ENCODE data around the gene NLRP1. TPM values are rescaled to one million over a fixed set of nuclear protein-coding genes. Genes with fewer than 3 reads are reported as not detected.

NLRP1 gene
- total and polyA plus RNA-seq, 4 donors, result 116 to 432 (median 250) TPM

DNA sequence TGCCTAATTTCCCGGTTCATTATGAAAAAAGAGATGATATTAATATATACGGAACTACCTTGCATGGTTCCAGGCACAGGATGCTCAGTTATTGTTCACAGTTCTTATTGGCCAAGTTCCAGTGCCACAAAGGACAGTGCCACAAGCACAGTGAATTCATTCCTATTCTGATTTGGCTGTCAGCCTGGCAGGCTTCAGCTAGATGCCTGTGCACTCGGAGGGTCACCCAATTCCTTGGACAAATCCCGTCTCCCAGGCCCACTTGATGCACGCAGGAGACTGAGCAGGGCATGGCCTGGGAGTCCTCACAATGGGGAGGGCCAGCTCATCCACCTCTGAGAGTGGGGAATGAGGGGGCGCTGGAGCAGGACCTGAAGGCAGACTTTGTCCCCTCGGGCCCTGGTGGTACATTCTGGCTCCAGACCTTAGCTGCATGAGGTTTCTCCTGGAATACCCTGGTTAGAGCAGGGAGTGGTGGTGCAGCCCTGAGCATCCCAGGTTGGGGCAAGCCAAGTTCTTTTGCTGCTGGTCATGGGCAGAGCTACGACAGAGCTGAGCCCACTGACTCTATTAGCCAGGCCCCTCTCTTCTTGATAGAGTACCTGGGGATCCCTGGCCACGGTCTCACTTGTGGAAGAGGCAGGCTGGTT is 56.6 kb downstream of the NLRP1 start:
- DNase-seq (ENCODE audit: low read depth in 4 of 6, low spot score in 6 of 6), result peak in 2 of 6 donors; percentile 17 to 44
- Histone ChIP-seq H3K36me3 (ENCODE audit: control insufficient read depth, insufficient read depth, low read length) (no peaks in the 10 kb centered on the region), H3K4me3 (ENCODE audit: low read depth, low read length) (no peak overlapping the region), H3K9me3 (ENCODE audit: control insufficient read depth, insufficient read depth, low read length) (no peaks in the 10 kb centered on the region), H3K27ac (ENCODE audit: low read depth, low read length) (peak overlapping the region; percentile 89), H3K27me3 (ENCODE audit: control insufficient read depth, insufficient read depth, low read length) (no peaks in the 10 kb centered on the region), H3K4me1 (ENCODE audit: control insufficient read depth, insufficient read depth, low read length) (peaks cover 25% of the 10 kb centered on the region)
- WGBS (ENCODE audit: insufficient coverage), result 68% methylated on average over 7 of the region's 9 CpGs

DNA sequence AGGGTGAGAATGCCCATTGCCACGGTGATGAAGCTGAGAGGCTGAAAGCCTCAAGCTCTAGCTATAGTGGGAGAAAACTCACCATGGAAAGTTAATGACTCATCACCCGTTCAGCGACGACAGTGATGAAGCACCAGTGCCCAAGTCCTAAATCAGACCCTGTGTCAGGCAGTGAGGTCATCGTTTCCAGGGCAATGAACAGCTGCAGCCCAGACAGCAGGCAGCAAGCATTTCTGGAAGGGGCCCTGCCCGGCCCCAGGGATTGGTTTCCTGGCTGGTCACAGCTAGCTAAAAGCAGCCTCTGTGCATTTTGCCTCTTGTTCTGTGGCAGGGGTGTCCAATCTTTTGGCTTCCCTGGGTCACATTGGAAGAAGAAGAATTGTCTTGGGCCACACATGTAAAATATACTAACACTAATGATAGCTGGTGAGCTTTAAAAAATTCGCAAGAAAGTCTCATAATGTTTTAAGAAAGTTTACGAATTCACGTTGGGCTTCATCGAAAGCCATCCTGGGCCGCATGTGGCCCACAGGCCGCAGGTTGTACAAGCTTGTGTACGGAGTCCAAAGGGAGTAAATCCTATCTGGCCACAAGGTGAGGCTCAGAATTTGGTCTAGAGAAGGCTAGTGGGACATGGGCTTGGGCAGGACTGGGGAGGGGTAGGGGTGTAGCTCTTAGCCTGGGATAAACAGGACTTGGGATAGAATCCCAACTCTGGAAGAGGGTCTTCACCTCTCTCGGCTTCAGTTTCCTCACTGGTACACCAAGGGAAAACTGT is 57.3 kb downstream of the NLRP1 start:
- WGBS (ENCODE audit: insufficient coverage), result 34% methylated on average over 13 of the region's 14 CpGs
- Histone ChIP-seq H3K4me3 (ENCODE audit: low read depth, low read length) (no peak overlapping the region), H3K36me3 (ENCODE audit: control insufficient read depth, insufficient read depth, low read length) (no peaks in the 10 kb centered on the region), H3K9me3 (ENCODE audit: control insufficient read depth, insufficient read depth, low read length) (no peaks in the 10 kb centered on the region), H3K4me1 (ENCODE audit: control insufficient read depth, insufficient read depth, low read length) (peaks cover 25% of the 10 kb centered on the region), H3K27ac (ENCODE audit: low read depth, low read length) (peak overlapping the region; percentile 89), H3K27me3 (ENCODE audit: control insufficient read depth, insufficient read depth, low read length) (no peaks in the 10 kb centered on the region)
- DNase-seq (ENCODE audit: low read depth in 4 of 6, low spot score in 6 of 6), result peak; percentile 54 to 92 (median 78)

DNA sequence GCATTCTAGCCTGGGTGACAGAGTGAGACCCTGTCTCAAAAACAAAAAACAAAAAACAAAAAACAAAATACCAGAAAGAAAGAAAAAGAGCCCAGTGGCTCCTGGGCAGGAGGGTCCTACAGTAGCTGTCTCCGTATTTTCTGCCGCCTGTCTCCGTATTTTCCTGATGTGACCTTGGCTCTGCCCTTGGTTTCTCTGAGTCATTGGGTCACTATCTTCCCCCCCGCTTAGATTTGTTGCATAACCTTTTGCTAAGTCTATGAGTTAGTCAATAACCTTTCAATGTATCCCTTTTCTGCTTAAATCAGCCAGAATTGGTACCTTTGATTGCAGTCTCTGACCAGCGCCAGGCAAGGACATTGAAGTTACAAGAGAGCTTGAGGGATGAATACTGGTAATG is 61.1 kb downstream of the NLRP1 start:
- WGBS (ENCODE audit: insufficient coverage), result 85% methylated on average over 4 of the region's 5 CpGs
- Histone ChIP-seq H3K4me1 (ENCODE audit: control insufficient read depth, insufficient read depth, low read length) (peaks cover 22% of the 10 kb centered on the region), H3K4me3 (ENCODE audit: low read depth, low read length) (no peak overlapping the region), H3K9me3 (ENCODE audit: control insufficient read depth, insufficient read depth, low read length) (no peaks in the 10 kb centered on the region), H3K27me3 (ENCODE audit: control insufficient read depth, insufficient read depth, low read length) (no peaks in the 10 kb centered on the region), H3K27ac (ENCODE audit: low read depth, low read length) (no peak overlapping the region), H3K36me3 (ENCODE audit: control insufficient read depth, insufficient read depth, low read length) (no peaks in the 10 kb centered on the region)
- DNase-seq (ENCODE audit: low read depth in 4 of 6, low spot score in 6 of 6), result no peak

DNA sequence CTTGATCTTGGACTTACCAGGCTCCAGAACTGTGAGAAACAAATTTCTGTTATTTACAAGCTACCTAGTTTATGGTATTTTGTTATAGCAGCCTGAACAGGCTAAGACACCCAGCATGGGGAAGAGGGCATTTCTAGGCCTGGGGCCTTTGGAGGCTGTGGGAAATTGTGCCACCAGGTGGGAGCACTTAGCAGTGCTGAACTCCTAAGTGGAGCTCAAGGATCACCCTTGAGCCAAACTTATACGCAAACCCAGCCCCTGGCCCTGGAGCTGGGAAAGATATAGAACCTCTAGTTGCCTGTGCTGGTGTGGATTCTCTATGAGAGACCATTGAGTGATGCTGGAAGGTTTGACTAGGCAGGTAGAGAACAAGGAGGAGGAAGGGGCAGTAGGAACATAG is 61.8 kb downstream of the NLRP1 start:
- H3K27me3 ChIP-seq (ENCODE audit: control insufficient read depth, insufficient read depth, low read length), result no peaks in the 10 kb centered on the region
- no peak for DNase-seq (ENCODE audit: low read depth in 4 of 6, low spot score in 6 of 6)
- H3K27ac ChIP-seq (ENCODE audit: low read depth, low read length), result no peak overlapping the region
- H3K9me3 ChIP-seq (ENCODE audit: control insufficient read depth, insufficient read depth, low read length), result no peaks in the 10 kb centered on the region
- 91% methylated on average over 1 of the region's 1 CpG for WGBS (ENCODE audit: insufficient coverage)
- no peak overlapping the region for H3K4me3 ChIP-seq (ENCODE audit: low read depth, low read length)
- no peaks in the 10 kb centered on the region for H3K36me3 ChIP-seq (ENCODE audit: control insufficient read depth, insufficient read depth, low read length)
- peaks cover 15% of the 10 kb centered on the region for H3K4me1 ChIP-seq (ENCODE audit: control insufficient read depth, insufficient read depth, low read length)

DNA sequence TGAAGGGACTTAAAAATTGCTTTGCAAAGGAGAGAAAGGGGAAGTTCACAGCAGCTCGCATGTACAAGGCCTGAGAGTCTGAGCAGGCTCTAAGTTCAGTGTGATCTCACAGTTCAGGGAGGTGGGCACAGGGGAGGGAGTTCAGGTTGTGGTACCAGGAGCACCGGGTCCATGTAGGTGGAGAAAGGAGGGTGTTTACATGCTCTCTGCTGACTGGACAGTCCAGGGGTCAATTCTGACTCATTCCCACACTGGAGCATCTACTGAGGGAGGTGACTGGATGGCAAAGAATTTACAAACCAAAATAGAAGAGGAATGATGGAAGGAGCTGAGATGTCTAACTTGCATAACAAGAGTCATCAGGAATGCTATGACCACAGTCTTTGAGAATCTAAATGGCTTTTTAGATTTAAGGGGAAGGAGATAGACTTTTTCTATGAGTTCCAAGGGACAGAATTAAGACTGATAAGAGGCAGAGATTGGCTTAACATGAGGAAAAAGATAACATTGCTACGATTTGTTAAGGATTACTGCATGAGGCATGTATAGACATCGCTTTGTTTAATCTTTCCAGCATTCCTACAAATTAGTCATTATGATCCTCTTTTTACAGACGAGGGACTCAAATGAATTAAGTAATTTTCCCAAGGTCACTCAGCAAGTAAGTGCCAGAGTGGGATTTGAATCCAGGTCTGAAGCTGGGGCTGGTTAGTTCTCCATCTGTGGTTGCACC is 68.1 kb downstream of the NLRP1 start:
- Histone ChIP-seq H3K4me1 (ENCODE audit: control insufficient read depth, insufficient read depth, low read length) (peaks cover 3% of the 10 kb centered on the region), H3K9me3 (ENCODE audit: control insufficient read depth, insufficient read depth, low read length) (no peaks in the 10 kb centered on the region), H3K27ac (ENCODE audit: low read depth, low read length) (no peak overlapping the region)

DNA sequence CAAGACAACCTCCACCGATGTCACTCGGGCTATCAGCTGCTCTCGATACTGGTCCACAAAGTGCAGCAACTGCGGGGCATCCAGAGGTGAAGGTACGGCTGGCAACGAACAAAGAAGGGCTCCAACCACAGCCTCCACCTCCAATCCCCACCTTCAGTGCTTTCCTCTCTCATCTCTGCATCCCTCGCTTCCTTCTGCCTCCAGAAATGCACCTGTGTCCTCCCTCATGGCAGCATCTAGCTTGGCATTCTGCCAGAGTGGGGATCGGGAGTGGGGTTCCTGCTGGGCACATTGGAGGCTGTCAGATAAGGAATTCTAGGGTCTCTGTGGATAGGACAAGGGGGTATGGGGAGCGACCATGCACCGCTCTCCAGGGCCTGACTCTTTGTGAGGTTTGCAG is 69.3 kb downstream of the NLRP1 start:
- Histone ChIP-seq H3K9me3 (ENCODE audit: control insufficient read depth, insufficient read depth, low read length) (no peaks in the 10 kb centered on the region), H3K4me1 (ENCODE audit: control insufficient read depth, insufficient read depth, low read length) (peaks cover 4% of the 10 kb centered on the region), H3K4me3 (ENCODE audit: low read depth, low read length) (no peak overlapping the region), H3K27me3 (ENCODE audit: control insufficient read depth, insufficient read depth, low read length) (no peaks in the 10 kb centered on the region), H3K36me3 (ENCODE audit: control insufficient read depth, insufficient read depth, low read length) (no peaks in the 10 kb centered on the region), H3K27ac (ENCODE audit: low read depth, low read length) (no peak overlapping the region)
- 91% methylated on average over 6 of the region's 10 CpGs for WGBS (ENCODE audit: insufficient coverage)
- DNase-seq (ENCODE audit: low read depth in 4 of 6, low spot score in 6 of 6), result no peak

More for the DNA sequence above, 68.1 kb downstream of the NLRP1 start:
- Histone ChIP-seq H3K27me3 (ENCODE audit: control insufficient read depth, insufficient read depth, low read length) (no peaks in the 10 kb centered on the region), H3K4me3 (ENCODE audit: low read depth, low read length) (no peak overlapping the region), H3K36me3 (ENCODE audit: control insufficient read depth, insufficient read depth, low read length) (no peaks in the 10 kb centered on the region)
- no peak for DNase-seq (ENCODE audit: low read depth in 4 of 6, low spot score in 6 of 6)
- WGBS (ENCODE audit: insufficient coverage), result 80% methylated on average over 1 of the region's 5 CpGs

DNA sequence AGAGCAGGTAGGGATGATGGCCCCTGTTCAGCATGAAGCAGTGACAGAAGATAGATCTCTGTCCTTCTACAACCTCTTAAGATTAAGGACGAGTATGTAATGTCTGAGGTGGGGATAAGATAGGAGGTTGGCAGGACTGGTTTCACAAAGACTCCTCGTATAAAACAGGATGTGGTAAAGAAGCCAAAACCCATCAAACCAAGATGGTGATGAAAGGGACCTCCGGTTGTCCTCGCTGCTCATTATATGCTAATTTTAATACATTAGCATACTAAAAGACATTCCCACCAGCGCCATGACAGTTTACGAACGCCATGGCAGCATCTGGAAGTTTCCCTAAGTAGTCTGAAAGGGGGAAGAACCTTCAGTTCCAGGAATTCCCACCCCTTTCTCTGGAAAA is 70.7 kb downstream of the NLRP1 start:
- WGBS (ENCODE audit: insufficient coverage), result 78% methylated on average over 3 of the region's 7 CpGs
- Histone ChIP-seq H3K4me1 (ENCODE audit: control insufficient read depth, insufficient read depth, low read length) (peaks cover 4% of the 10 kb centered on the region), H3K36me3 (ENCODE audit: control insufficient read depth, insufficient read depth, low read length) (no peaks in the 10 kb centered on the region), H3K4me3 (ENCODE audit: low read depth, low read length) (no peak overlapping the region), H3K27me3 (ENCODE audit: control insufficient read depth, insufficient read depth, low read length) (no peaks in the 10 kb centered on the region), H3K27ac (ENCODE audit: low read depth, low read length) (no peak overlapping the region), H3K9me3 (ENCODE audit: control insufficient read depth, insufficient read depth, low read length) (no peaks in the 10 kb centered on the region)
- no peak for DNase-seq (ENCODE audit: low read depth in 4 of 6, low spot score in 6 of 6)

DNA sequence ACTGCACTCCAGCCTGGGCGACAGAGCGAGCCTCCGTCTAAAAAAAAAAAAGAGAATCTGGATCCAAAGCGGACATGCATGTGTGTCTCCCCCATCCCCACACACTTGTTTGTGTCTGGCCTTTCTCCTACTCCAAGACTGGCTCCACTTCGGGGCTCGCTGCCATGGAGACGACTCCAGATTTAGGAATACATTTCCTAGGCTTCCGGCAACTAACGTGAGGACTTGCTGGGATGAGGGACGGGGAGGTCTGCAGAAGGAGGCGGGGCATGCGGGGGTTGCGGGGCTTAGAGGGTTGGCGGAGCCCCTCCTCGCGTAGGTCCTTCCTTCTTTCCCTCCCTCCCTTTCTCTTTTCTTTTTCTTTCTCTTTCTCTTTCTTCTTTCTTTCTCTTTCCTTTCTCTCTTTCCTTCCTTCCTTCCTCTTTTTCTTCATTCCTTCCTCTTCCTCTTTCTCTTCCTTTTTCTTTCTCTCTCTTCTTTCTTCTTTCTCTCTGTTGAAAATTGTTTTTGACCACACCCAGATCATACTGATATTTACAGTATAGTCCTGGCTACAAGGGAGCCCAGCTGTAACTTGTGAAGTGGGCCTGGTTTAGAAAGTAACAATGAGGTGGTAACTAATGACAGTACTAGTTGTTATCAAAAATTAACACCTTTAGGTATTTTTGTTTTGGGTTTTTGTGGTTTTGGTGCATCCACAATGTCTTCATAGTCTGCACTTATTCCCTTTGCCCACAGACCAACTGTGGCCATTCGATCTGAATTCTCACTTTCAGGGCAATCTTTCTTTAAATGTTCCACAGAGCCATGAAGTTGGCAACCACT is 72.7 kb downstream of the NLRP1 start:
- Histone ChIP-seq H3K27me3 (ENCODE audit: control insufficient read depth, insufficient read depth, low read length) (no peaks in the 10 kb centered on the region), H3K9me3 (ENCODE audit: control insufficient read depth, insufficient read depth, low read length) (no peaks in the 10 kb centered on the region), H3K4me1 (ENCODE audit: control insufficient read depth, insufficient read depth, low read length) (peaks cover 7% of the 10 kb centered on the region), H3K4me3 (ENCODE audit: low read depth, low read length) (no peak overlapping the region), H3K36me3 (ENCODE audit: control insufficient read depth, insufficient read depth, low read length) (no peaks in the 10 kb centered on the region), H3K27ac (ENCODE audit: low read depth, low read length) (no peak overlapping the region)
- peak in 3 of 6 donors; percentile 61 to 84 (median 82) for DNase-seq (ENCODE audit: low read depth in 4 of 6, low spot score in 6 of 6)
- 25% methylated on average over 7 of the region's 17 CpGs for WGBS (ENCODE audit: insufficient coverage)

DNA sequence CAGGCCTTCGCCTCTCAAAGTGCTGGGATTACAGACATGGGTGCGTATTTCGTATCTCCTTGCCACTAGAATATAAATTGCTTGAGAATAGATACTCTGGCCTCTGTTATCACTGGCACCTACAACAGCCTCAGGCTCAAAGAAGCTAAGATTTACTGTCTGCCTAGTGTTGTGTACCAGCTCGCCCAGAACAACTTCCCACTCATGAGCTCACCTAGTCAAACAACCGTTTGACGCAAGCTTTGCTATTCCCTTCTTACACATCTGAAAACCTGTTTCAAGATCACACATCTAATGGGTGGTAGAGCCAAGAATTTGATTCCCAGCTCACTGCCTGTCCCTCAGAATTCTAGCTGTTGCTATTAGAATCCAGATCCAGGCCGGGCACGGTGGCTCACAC is 73.5 kb downstream of the NLRP1 start:
- H3K4me1 ChIP-seq (ENCODE audit: control insufficient read depth, insufficient read depth, low read length), result peaks cover 7% of the 10 kb centered on the region
- no peaks in the 10 kb centered on the region for H3K9me3 ChIP-seq (ENCODE audit: control insufficient read depth, insufficient read depth, low read length)
- H3K27ac ChIP-seq (ENCODE audit: low read depth, low read length), result no peak overlapping the region
- 80% methylated on average over 6 of the region's 8 CpGs for WGBS (ENCODE audit: insufficient coverage)
- no peak overlapping the region for H3K4me3 ChIP-seq (ENCODE audit: low read depth, low read length)
- no peaks in the 10 kb centered on the region for H3K27me3 ChIP-seq (ENCODE audit: control insufficient read depth, insufficient read depth, low read length)
- no peak for DNase-seq (ENCODE audit: low read depth in 4 of 6, low spot score in 6 of 6)
- H3K36me3 ChIP-seq (ENCODE audit: control insufficient read depth, insufficient read depth, low read length), result no peaks in the 10 kb centered on the region

All from spinal cord (tissue), 10 donors.